ENCODE results near the gene KREMEN2.

Gene KREMEN2

GRCh38 chr16:2980227-2981176 lies 16.4 kb downstream of the KREMEN2 start, which contains the start of gene PKMYT1:
Gene PKMYT1 (minus strand): TSS chr16:2980446. CDS start chr16:2979657, 789 bp downstream.
- peak; percentile 97 for DNase-seq

- DNase-seq = no peak
Observed at GRCh38 chr16:2981177-2981898, 17.3 kb downstream of the KREMEN2 start.

- no peak for DNase-seq
Observed at GRCh38 chr16:2981899-2982250, 17.8 kb downstream of the KREMEN2 start.

- DNase-seq = no peak
Observed at GRCh38 chr16:2982402-2982801, 18.3 kb downstream of the KREMEN2 start.

GRCh38 chr16:2983706-2984136 lies 19.6 kb downstream of the KREMEN2 start:
- DNase-seq = peak; percentile 89

- no peak for DNase-seq
Observed at GRCh38 chr16:2985462-2985861, 21.4 kb downstream of the KREMEN2 start.

GRCh38 chr16:2985893-2986355 lies 21.8 kb downstream of the KREMEN2 start:
- no peak for DNase-seq

GRCh38 chr16:2986623-2987188 lies 22.6 kb downstream of the KREMEN2 start:
- DNase-seq = no peak

GRCh38 chr16:2987286-2987685 lies 23.2 kb downstream of the KREMEN2 start:
- no peak for DNase-seq

GRCh38 chr16:2987833-2988232 lies 23.8 kb downstream of the KREMEN2 start:
- no peak for DNase-seq

- DNase-seq = no peak
Observed at GRCh38 chr16:2988590-2989099, 24.6 kb downstream of the KREMEN2 start.

- no peak for DNase-seq
Observed at GRCh38 chr16:2990891-2991290, 26.8 kb downstream of the KREMEN2 start.

GRCh38 chr16:2991566-2992261 lies 27.6 kb downstream of the KREMEN2 start:
- DNase-seq = no peak

- DNase-seq = no peak
Observed at GRCh38 chr16:2992383-2993081, 28.5 kb downstream of the KREMEN2 start.

GRCh38 chr16:2996298-2996697 lies 32.2 kb downstream of the KREMEN2 start:
- DNase-seq = no peak

- DNase-seq = no peak
Observed at GRCh38 chr16:2999929-3000328, 35.9 kb downstream of the KREMEN2 start.

GRCh38 chr16:3000540-3000939 lies 36.5 kb downstream of the KREMEN2 start:
- no peak for DNase-seq

- DNase-seq = no peak
Observed at GRCh38 chr16:3001316-3001715, 37.2 kb downstream of the KREMEN2 start.

- DNase-seq = peak; percentile 99
Observed at GRCh38 chr16:3003582-3004270, 39.7 kb downstream of the KREMEN2 start.

- no peak for DNase-seq
Observed at GRCh38 chr16:3004319-3004718, 40.2 kb downstream of the KREMEN2 start.

- DNase-seq = no peak
Observed at GRCh38 chr16:3004781-3005284, 40.8 kb downstream of the KREMEN2 start.

Data from activated CD4-positive, alpha-beta T cell treated with anti-CD3 and anti-CD28 coated beads, Interleukin-2, Interleukin-6, amounts not matched to agents 100 ng/mL and 50 ng/mL, durations not matched to agents 16 hours and 8 hours (primary cell).